SK-N-SH treated with all-trans-retinoic acid at 6 μM for 48 hours (cell line): ENCODE results near the gene ARL6IP6.
"Not testable (repeated sequence)": the region's sequence is repeated elsewhere in the genome, so short reads cannot be mapped to it uniquely, and the experiment has no call there.

Experiments used
- ATAC-seq: fragments of 200-7000 bp; cut with Tn5 transposase; 3 replicates; pipeline ENCODE4 v1.9.1; 2020; ENCODE audit warnings: mild to moderate bottlenecking, moderate library complexity
- ARNTL ChIP-seq: fragments of 450-650 bp; formaldehyde crosslinking; IDR thresholded peaks from 2 replicates; pipeline ENCODE4 v1.5.0; 2020; ENCODE audit warnings: low read depth, mild to moderate bottlenecking, moderate library complexity, borderline replicate concordance
- BACH2 ChIP-seq: fragments of 250-450 bp; sonication (Bioruptor Pico); IDR thresholded peaks from 2 replicates; pipeline ENCODE4 v1.9.0; 2021; ENCODE audit warnings: mild to moderate bottlenecking, borderline replicate concordance
- CSRNP3 ChIP-seq: fragments of 250-450 bp; sonication (Bioruptor Pico); IDR thresholded peaks from 2 replicates; pipeline ENCODE4 v1.5.1; 2021; ENCODE audit warnings: mild to moderate bottlenecking, moderate library complexity
- GLIS3 ChIP-seq: fragments of 250-450 bp; sonication (Bioruptor Pico); IDR thresholded peaks from 2 replicates; pipeline ENCODE4 v1.5.0; 2020; ENCODE audit warnings: mild to moderate bottlenecking, moderate library complexity
- PATZ1 ChIP-seq: fragments of 250-450 bp; sonication (Bioruptor Pico); IDR thresholded peaks from 2 replicates; pipeline ENCODE4 v1.8.0; 2020; ENCODE audit warnings: mild to moderate bottlenecking, moderate library complexity, borderline replicate concordance
- POU6F1 ChIP-seq: fragments of 250-450 bp; sonication (Bioruptor Pico); IDR thresholded peaks from 2 replicates; pipeline ENCODE4 v1.8.0; 2021; ENCODE audit warnings: low read depth, mild to moderate bottlenecking, moderate library complexity, borderline replicate concordance
- PPARA ChIP-seq: fragments of 250-450 bp; sonication (Bioruptor Pico); IDR thresholded peaks from 2 replicates; pipeline ENCODE4 v1.5.0; 2020; ENCODE audit warnings: mild to moderate bottlenecking, borderline replicate concordance
- RARB ChIP-seq: fragments of 250-450 bp; sonication (Bioruptor Pico); IDR thresholded peaks from 2 replicates; pipeline ENCODE4 v1.8.0; 2021; ENCODE audit warnings: mild to moderate bottlenecking, moderate library complexity
- SNAI2 ChIP-seq: fragments of 250-450 bp; sonication (Bioruptor Pico); IDR thresholded peaks from 2 replicates; pipeline ENCODE4 v1.5.0; 2020; ENCODE audit warnings: mild to moderate bottlenecking, moderate library complexity
- TCF4 ChIP-seq: fragments of 250-450 bp; sonication (Bioruptor Pico); IDR thresholded peaks from 2 replicates; pipeline ENCODE4 v1.8.0; 2021; ENCODE audit warnings: mild to moderate bottlenecking, moderate library complexity, borderline replicate concordance
- TOX ChIP-seq: fragments of 250-450 bp; sonication (Bioruptor Pico); IDR thresholded peaks from 2 replicates; pipeline ENCODE4 v1.8.0; 2021; ENCODE audit warnings: mild to moderate bottlenecking, moderate library complexity, borderline replicate concordance
- ZC3H10 ChIP-seq: fragments of 250-450 bp; sonication (Bioruptor Pico); IDR thresholded peaks from 2 replicates; pipeline ENCODE4 v1.5.1; 2021; ENCODE audit warnings: mild to moderate bottlenecking, moderate library complexity
- ZFP3 ChIP-seq: fragments of 250-450 bp; sonication (Bioruptor Pico); IDR thresholded peaks from 2 replicates; pipeline ENCODE4 v1.5.0; 2020; ENCODE audit warnings: mild to moderate bottlenecking, moderate library complexity
- ZFP30 ChIP-seq: fragments of 450-650 bp; formaldehyde crosslinking; IDR thresholded peaks from 2 replicates; pipeline ENCODE4 v1.5.0; 2022; ENCODE audit warnings: mild to moderate bottlenecking, moderate library complexity
- ZNF565 ChIP-seq: fragments of 450-650 bp; formaldehyde crosslinking; conservative IDR thresholded peaks from 2 replicates; pipeline ENCODE4 v1.5.0; 2020; ENCODE audit warnings: low read depth, mild to moderate bottlenecking, moderate library complexity
- ZNF70 ChIP-seq: fragments of 450-650 bp; formaldehyde crosslinking; IDR thresholded peaks from 2 replicates; pipeline ENCODE4 v1.5.0; 2020; ENCODE audit warnings: mild to moderate bottlenecking, moderate library complexity
- ZNF8 ChIP-seq: fragments of 450-650 bp; formaldehyde crosslinking; IDR thresholded peaks from 2 replicates; pipeline ENCODE4 v1.5.0; 2020; ENCODE audit warnings: mild to moderate bottlenecking, moderate library complexity

ARL6IP6 gene

GRCh38 chr2:152730591-152731333, 12.3 kb downstream of the ARL6IP6 start:
- no peak for ATAC-seq
- TF ChIP-seq GLIS3 (CRISPR knock-in tag) (no peak), CSRNP3 (CRISPR knock-in tag) (no peak), ZNF70 (CRISPR knock-in tag) (no peak), ZNF8 (CRISPR knock-in tag) (no peak)

- ATAC-seq, result not testable (repeated sequence)
Observed at GRCh38 chr2:152737509-152737908, 19.1 kb downstream of the ARL6IP6 start.

GRCh38 chr2:152738438-152738837, 20.0 kb downstream of the ARL6IP6 start:
- TF ChIP-seq TCF4 (CRISPR knock-in tag) (no peak), ZNF565 (CRISPR knock-in tag) (no peak), ZFP3 (CRISPR knock-in tag) (no peak), ARNTL (no peak), SNAI2 (CRISPR knock-in tag) (no peak)
- ATAC-seq, result no peak

GRCh38 chr2:152739705-152740104, 21.3 kb downstream of the ARL6IP6 start:
- not testable (repeated sequence) for ATAC-seq

- ATAC-seq, result peak; percentile 74
- no peak for TF ChIP-seq TCF4 (CRISPR knock-in tag)
- no peak for TF ChIP-seq RARB
- no peak for TF ChIP-seq SNAI2 (CRISPR knock-in tag)
- TF ChIP-seq PATZ1 (CRISPR knock-in tag), result no peak
Observed at GRCh38 chr2:152740743-152741328, 22.4 kb downstream of the ARL6IP6 start.

- TF ChIP-seq PATZ1 (CRISPR knock-in tag) (no peak), TCF4 (CRISPR knock-in tag) (no peak), ZFP30 (CRISPR knock-in tag) (no peak)
- peak; percentile 82 for ATAC-seq
Observed at GRCh38 chr2:152743002-152743401, 24.6 kb downstream of the ARL6IP6 start.

GRCh38 chr2:152747751-152748150, 29.3 kb downstream of the ARL6IP6 start:
- ATAC-seq, result peak; percentile 45; the same call in 1 of the 3 replicates

GRCh38 chr2:152755029-152755428, 36.6 kb downstream of the ARL6IP6 start:
- ATAC-seq, result no peak
- TF ChIP-seq ZNF565 (CRISPR knock-in tag), result no peak
- TF ChIP-seq POU6F1 (CRISPR knock-in tag), result no peak
- no peak for TF ChIP-seq PPARA (CRISPR knock-in tag)
- TF ChIP-seq BACH2 (CRISPR knock-in tag), result no peak
- no peak for TF ChIP-seq ZNF8 (CRISPR knock-in tag)
- no peak for TF ChIP-seq CSRNP3 (CRISPR knock-in tag)
- no peak for TF ChIP-seq ZFP30 (CRISPR knock-in tag)
- no peak for TF ChIP-seq TCF4 (CRISPR knock-in tag)
- no peak for TF ChIP-seq PATZ1 (CRISPR knock-in tag)
- TF ChIP-seq ZC3H10, result no peak
- no peak for TF ChIP-seq TOX (CRISPR knock-in tag)
- TF ChIP-seq GLIS3 (CRISPR knock-in tag), result no peak
